ENCODE results near the gene RYR2.

RYR2 gene

DNA sequence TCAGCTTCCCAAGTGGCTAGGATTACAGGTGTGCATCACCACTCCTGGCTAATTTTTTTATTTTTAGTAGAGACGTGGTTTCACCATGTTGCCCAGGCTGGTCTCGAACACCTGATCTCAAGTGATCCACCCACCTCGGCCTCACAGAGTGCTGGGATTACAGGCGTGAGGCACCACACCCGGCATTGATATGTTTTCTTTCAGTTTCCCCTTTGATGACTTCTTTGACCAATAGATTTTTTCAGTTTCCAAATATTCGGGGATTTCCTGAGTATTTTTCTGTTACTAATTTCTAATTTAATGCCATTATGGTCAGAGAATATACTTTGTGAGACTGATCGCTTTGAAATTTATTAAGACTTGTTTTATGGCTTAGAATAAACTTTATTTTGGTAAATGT lies 406.1 kb downstream of the RYR2 start:
- H3K9me3 ChIP-seq (ENCODE audit: control insufficient read depth, insufficient read depth, low read length), result no peaks in the 10 kb centered on the region
- H3K4me1 ChIP-seq (ENCODE audit: control insufficient read depth, insufficient read depth, low read length), result no peaks in the 10 kb centered on the region
- no peak overlapping the region for H3K27ac ChIP-seq (ENCODE audit: low read length)
- no peak overlapping the region for H3K4me3 ChIP-seq (ENCODE audit: low read length)
- WGBS (ENCODE audit: insufficient coverage, insufficient read length), result no CpG with 5 or more reads among the region's 7 CpGs
- no peaks in the 10 kb centered on the region for H3K27me3 ChIP-seq (ENCODE audit: control insufficient read depth, insufficient read depth, low read length)
- H3K36me3 ChIP-seq (ENCODE audit: control insufficient read depth, insufficient read depth, low read length), result no peaks in the 10 kb centered on the region
- no peak for DNase-seq (ENCODE audit: low read depth, low spot score)

- Histone ChIP-seq H3K9me3 (ENCODE audit: control insufficient read depth, insufficient read depth, low read length) (no peaks in the 10 kb centered on the region), H3K4me1 (ENCODE audit: control insufficient read depth, insufficient read depth, low read length) (no peaks in the 10 kb centered on the region), H3K4me3 (ENCODE audit: low read length) (no peak overlapping the region), H3K36me3 (ENCODE audit: control insufficient read depth, insufficient read depth, low read length) (no peaks in the 10 kb centered on the region), H3K27me3 (ENCODE audit: control insufficient read depth, insufficient read depth, low read length) (no peaks in the 10 kb centered on the region), H3K27ac (ENCODE audit: low read length) (no peak overlapping the region)
- no CpG with 5 or more reads among the region's 3 CpGs for WGBS (ENCODE audit: insufficient coverage, insufficient read length)
- no peak for DNase-seq (ENCODE audit: low read depth, low spot score)
These were observed 415.6 kb downstream of the RYR2 start for GRCh38 chr1:237457573-237457972.

DNA sequence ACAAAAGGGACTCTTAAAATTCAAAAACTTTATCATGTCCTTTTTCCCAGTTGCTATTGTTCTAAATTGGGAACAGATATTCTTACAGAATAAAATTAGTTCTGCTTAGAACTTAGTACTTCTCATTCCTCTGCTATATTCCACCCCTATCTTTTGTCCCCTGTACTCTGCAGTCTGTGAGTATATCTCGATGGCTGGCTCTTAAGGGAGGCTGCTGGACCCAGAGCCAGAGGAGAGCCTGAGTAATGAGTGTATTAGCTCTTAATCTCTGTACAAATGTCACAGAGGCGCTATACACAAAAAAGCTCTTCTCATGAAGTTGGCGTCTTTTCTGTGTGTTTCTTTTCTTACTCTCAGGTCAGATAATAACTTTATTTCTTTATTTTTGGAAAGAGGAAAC lies 425.3 kb downstream of the RYR2 start:
- Histone ChIP-seq H3K27me3 (ENCODE audit: control insufficient read depth, insufficient read depth, low read length) (no peaks in the 10 kb centered on the region), H3K27ac (ENCODE audit: low read length) (no peak overlapping the region), H3K36me3 (ENCODE audit: control insufficient read depth, insufficient read depth, low read length) (no peaks in the 10 kb centered on the region), H3K9me3 (ENCODE audit: control insufficient read depth, insufficient read depth, low read length) (no peaks in the 10 kb centered on the region), H3K4me1 (ENCODE audit: control insufficient read depth, insufficient read depth, low read length) (no peaks in the 10 kb centered on the region), H3K4me3 (ENCODE audit: low read length) (no peak overlapping the region)
- no peak for DNase-seq (ENCODE audit: low read depth, low spot score)
- WGBS (ENCODE audit: insufficient coverage, insufficient read length), result no CpG with 5 or more reads among the region's 3 CpGs

- Histone ChIP-seq H3K27ac (ENCODE audit: low read length) (no peak overlapping the region), H3K4me1 (ENCODE audit: control insufficient read depth, insufficient read depth, low read length) (no peaks in the 10 kb centered on the region), H3K9me3 (ENCODE audit: control insufficient read depth, insufficient read depth, low read length) (no peaks in the 10 kb centered on the region), H3K36me3 (ENCODE audit: control insufficient read depth, insufficient read depth, low read length) (no peaks in the 10 kb centered on the region), H3K4me3 (ENCODE audit: low read length) (no peak overlapping the region), H3K27me3 (ENCODE audit: control insufficient read depth, insufficient read depth, low read length) (no peaks in the 10 kb centered on the region)
- no peak for DNase-seq (ENCODE audit: low read depth, low spot score)
- no CpG with 5 or more reads among the region's 7 CpGs for WGBS (ENCODE audit: insufficient coverage, insufficient read length)
These were observed 428.8 kb downstream of the RYR2 start for GRCh38 chr1:237470712-237471338.

DNA sequence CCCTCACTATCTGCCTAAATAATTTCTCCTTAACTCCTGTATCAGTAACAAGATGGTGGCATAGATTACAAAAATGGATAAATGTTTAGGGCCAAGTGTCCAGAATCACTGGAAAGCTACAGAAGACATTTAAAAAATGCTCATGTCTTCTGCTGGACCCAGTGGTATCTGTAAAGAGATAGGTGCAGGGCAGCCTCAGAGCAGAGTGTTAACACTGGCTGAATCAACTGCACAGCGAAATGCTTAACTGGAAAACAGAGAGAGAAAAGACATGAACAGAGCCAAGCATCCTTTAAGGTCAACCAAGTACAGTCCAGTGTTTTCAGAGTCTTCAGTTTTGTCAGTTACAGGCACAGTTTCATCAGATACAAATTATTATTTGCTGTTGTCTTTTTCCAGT lies 429.4 kb downstream of the RYR2 start:
- Histone ChIP-seq H3K27me3 (ENCODE audit: control insufficient read depth, insufficient read depth, low read length) (no peaks in the 10 kb centered on the region), H3K27ac (ENCODE audit: low read length) (no peak overlapping the region), H3K4me3 (ENCODE audit: low read length) (no peak overlapping the region), H3K9me3 (ENCODE audit: control insufficient read depth, insufficient read depth, low read length) (no peaks in the 10 kb centered on the region), H3K36me3 (ENCODE audit: control insufficient read depth, insufficient read depth, low read length) (no peaks in the 10 kb centered on the region), H3K4me1 (ENCODE audit: control insufficient read depth, insufficient read depth, low read length) (no peaks in the 10 kb centered on the region)
- no CpG with 5 or more reads among the region's 1 CpG for WGBS (ENCODE audit: insufficient coverage, insufficient read length)
- DNase-seq (ENCODE audit: low read depth, low spot score), result no peak

- no peak overlapping the region for H3K27ac ChIP-seq (ENCODE audit: low read length)
- H3K36me3 ChIP-seq (ENCODE audit: control insufficient read depth, insufficient read depth, low read length), result no peaks in the 10 kb centered on the region
- no CpG with 5 or more reads among the region's 2 CpGs for whole genome bisulfite sequencing (ENCODE audit: insufficient coverage, insufficient read length)
- no peaks in the 10 kb centered on the region for H3K27me3 ChIP-seq (ENCODE audit: control insufficient read depth, insufficient read depth, low read length)
- H3K4me3 ChIP-seq (ENCODE audit: low read length), result no peak overlapping the region
- no peak for DNase-seq (ENCODE audit: low read depth, low spot score)
- no peaks in the 10 kb centered on the region for H3K4me1 ChIP-seq (ENCODE audit: control insufficient read depth, insufficient read depth, low read length)
- no peaks in the 10 kb centered on the region for H3K9me3 ChIP-seq (ENCODE audit: control insufficient read depth, insufficient read depth, low read length)
These were observed 430.0 kb downstream of the RYR2 start for GRCh38 chr1:237471956-237472355.

- no CpG with 5 or more reads among the region's 5 CpGs for WGBS (ENCODE audit: insufficient coverage, insufficient read length)
- H3K27ac ChIP-seq (ENCODE audit: low read length), result no peak overlapping the region
These were observed 431.9 kb downstream of the RYR2 start for GRCh38 chr1:237473854-237474253.

GRCh38 chr1:237478082-237478481 lies 436.1 kb downstream of the RYR2 start:
- no peak overlapping the region for H3K4me3 ChIP-seq (ENCODE audit: low read length)
- no peaks in the 10 kb centered on the region for H3K36me3 ChIP-seq (ENCODE audit: control insufficient read depth, insufficient read depth, low read length)
- no peaks in the 10 kb centered on the region for H3K27me3 ChIP-seq (ENCODE audit: control insufficient read depth, insufficient read depth, low read length)
- H3K9me3 ChIP-seq (ENCODE audit: control insufficient read depth, insufficient read depth, low read length), result no peaks in the 10 kb centered on the region
- DNase-seq (ENCODE audit: low read depth, low spot score), result no peak
- H3K4me1 ChIP-seq (ENCODE audit: control insufficient read depth, insufficient read depth, low read length), result no peaks in the 10 kb centered on the region
- no peak overlapping the region for H3K27ac ChIP-seq (ENCODE audit: low read length)
- WGBS (ENCODE audit: insufficient coverage, insufficient read length), result no CpG with 5 or more reads among the region's 4 CpGs

More at GRCh38 chr1:237473854-237474253, 431.9 kb downstream of the RYR2 start:
- Histone ChIP-seq H3K4me3 (ENCODE audit: low read length) (no peak overlapping the region), H3K9me3 (ENCODE audit: control insufficient read depth, insufficient read depth, low read length) (no peaks in the 10 kb centered on the region), H3K36me3 (ENCODE audit: control insufficient read depth, insufficient read depth, low read length) (no peaks in the 10 kb centered on the region), H3K27me3 (ENCODE audit: control insufficient read depth, insufficient read depth, low read length) (no peaks in the 10 kb centered on the region), H3K4me1 (ENCODE audit: control insufficient read depth, insufficient read depth, low read length) (no peaks in the 10 kb centered on the region)
- DNase-seq (ENCODE audit: low read depth, low spot score), result no peak

DNA sequence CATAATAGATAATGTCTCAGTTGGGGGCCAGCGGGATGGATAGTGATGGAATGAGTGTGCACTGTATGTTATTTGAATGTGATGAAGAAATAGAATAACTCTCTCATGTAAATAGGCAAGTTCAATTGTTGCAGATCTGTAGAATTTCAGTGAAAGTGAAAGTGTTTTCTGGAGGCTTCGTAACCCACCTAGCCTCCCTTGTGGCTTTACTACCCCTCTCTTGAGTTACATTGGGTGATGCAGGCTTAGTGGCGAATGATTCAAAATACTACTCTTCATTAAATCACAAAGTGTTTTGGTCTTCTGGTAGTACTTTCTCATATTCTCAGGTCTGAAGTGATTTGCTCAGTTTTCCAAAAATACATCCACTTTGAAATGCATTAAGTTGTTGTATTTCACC lies 436.9 kb downstream of the RYR2 start:
- H3K36me3 ChIP-seq (ENCODE audit: control insufficient read depth, insufficient read depth, low read length), result no peaks in the 10 kb centered on the region
- WGBS (ENCODE audit: insufficient coverage, insufficient read length), result no CpG with 5 or more reads among the region's 3 CpGs
- no peaks in the 10 kb centered on the region for H3K9me3 ChIP-seq (ENCODE audit: control insufficient read depth, insufficient read depth, low read length)
- DNase-seq (ENCODE audit: low read depth, low spot score), result no peak
- no peak overlapping the region for H3K27ac ChIP-seq (ENCODE audit: low read length)
- no peaks in the 10 kb centered on the region for H3K27me3 ChIP-seq (ENCODE audit: control insufficient read depth, insufficient read depth, low read length)
- H3K4me3 ChIP-seq (ENCODE audit: low read length), result no peak overlapping the region
- H3K4me1 ChIP-seq (ENCODE audit: control insufficient read depth, insufficient read depth, low read length), result no peaks in the 10 kb centered on the region

- Histone ChIP-seq H3K9me3 (ENCODE audit: control insufficient read depth, insufficient read depth, low read length) (no peaks in the 10 kb centered on the region), H3K4me3 (ENCODE audit: low read length) (no peak overlapping the region), H3K4me1 (ENCODE audit: control insufficient read depth, insufficient read depth, low read length) (no peaks in the 10 kb centered on the region), H3K27me3 (ENCODE audit: control insufficient read depth, insufficient read depth, low read length) (no peaks in the 10 kb centered on the region), H3K36me3 (ENCODE audit: control insufficient read depth, insufficient read depth, low read length) (no peaks in the 10 kb centered on the region), H3K27ac (ENCODE audit: low read length) (no peak overlapping the region)
- no peak for DNase-seq (ENCODE audit: low read depth, low spot score)
- no CpG with 5 or more reads among the region's 2 CpGs for WGBS (ENCODE audit: insufficient coverage, insufficient read length)
These were observed 440.8 kb downstream of the RYR2 start for GRCh38 chr1:237482777-237483176.

DNA sequence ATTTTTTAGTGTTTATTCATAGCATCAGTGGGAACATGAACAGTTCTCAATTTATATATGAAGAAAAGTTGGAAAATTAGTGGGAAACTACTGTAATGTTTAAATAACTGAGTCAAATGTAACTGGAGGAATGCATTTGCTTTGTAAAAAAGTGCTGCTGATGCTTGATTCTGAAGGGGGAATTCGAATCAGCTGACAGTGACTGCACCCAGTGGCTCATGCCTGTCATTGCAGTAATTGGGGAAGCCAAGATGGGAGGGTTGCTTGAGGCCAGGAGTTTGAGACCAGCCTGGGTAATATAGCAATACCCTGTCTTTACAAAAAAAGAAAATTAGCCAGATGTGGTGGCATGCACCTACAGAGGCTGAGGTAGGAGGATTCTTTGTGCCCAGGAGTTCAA lies 450.4 kb downstream of the RYR2 start:
- H3K27me3 ChIP-seq (ENCODE audit: control insufficient read depth, insufficient read depth, low read length), result no peaks in the 10 kb centered on the region
- WGBS (ENCODE audit: insufficient coverage, insufficient read length), result no CpG with 5 or more reads among the region's 1 CpG
- H3K36me3 ChIP-seq (ENCODE audit: control insufficient read depth, insufficient read depth, low read length), result no peaks in the 10 kb centered on the region
- no peak overlapping the region for H3K4me3 ChIP-seq (ENCODE audit: low read length)
- no peak for DNase-seq (ENCODE audit: low read depth, low spot score)
- H3K27ac ChIP-seq (ENCODE audit: low read length), result no peak overlapping the region
- no peaks in the 10 kb centered on the region for H3K4me1 ChIP-seq (ENCODE audit: control insufficient read depth, insufficient read depth, low read length)
- H3K9me3 ChIP-seq (ENCODE audit: control insufficient read depth, insufficient read depth, low read length), result no peaks in the 10 kb centered on the region

All from iPS DF 6.9 (cell line).